ENCODE results near the gene ZBED3. TPM values are rescaled to one million over a fixed set of nuclear protein-coding genes. Genes with fewer than 3 reads are reported as not detected.

Gene ZBED3
- total and polyA plus RNA-seq, 9 of the 15 experiments (the other 6 are each of a cell fraction or from before 2014, with no cell fraction given), result 0.01 to 0.03 (median 0.01) TPM; not detected in 5

DNA sequence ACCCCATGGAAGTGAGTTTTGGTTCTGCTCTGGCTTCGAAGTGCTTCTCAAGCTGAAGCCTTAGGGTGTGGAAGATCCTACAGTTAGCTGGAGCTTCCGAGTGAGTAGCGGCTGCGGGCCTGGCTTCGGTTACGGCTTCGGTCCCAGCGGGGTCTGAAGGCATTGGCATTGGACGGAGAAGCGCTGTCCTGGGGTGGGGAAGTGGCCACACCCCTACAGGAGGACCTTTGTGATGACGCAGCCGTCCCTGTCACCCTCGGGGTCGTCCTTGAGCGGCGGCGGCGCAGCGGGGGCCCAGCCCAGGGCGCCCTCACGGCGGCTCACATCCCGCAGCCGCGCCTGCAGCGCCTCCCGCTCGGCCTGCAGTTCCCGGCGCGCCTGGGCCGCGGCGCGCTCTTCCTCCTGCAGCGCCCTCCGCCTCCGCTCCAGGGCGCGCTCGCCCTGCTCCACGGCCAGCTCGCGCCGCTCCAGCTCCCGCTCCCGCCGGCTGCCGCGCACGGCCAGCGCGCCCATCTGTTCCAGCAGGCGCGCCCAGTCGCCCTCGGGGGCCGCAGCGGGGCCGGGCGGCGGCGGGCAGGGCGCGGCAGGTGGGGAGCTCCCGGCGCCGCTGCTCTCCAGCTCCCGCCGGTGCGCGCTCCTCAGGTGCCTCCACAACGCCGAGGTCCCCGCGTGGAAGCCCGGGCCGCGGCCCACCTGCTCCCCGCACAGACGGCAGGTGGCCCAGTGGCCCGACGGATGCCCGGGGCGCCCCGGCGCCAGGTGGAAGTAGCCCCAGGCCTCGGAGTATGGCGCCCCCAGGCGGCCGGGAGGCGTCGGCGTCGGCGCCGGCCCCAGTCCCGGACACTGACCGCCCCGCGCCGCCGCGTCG lies 9.9 kb downstream of the ZBED3 start (continued):
- peak; percentile 13 for TF ChIP-seq RBM25 (IDR thresholded peaks at IDR 0.05; ENCODE audit: low read depth, low read length, severe bottlenecking)
- no peak for TF ChIP-seq ETV5 (CRISPR knock-in tag; IDR thresholded peaks at IDR 0.05; ENCODE audit: low read depth)
- peak; percentile 95 for TF ChIP-seq CTBP1 (IDR thresholded peaks at IDR 0.05; ENCODE audit: borderline replicate concordance)
- peak; percentile 44; the same call in 1 of the 2 replicates for TF ChIP-seq PHF8 (IDR thresholded peaks at IDR 0.05; ENCODE audit: borderline replicate concordance, low read length)
- TF ChIP-seq RBBP5 (IDR thresholded peaks at IDR 0.05; ENCODE audit: borderline replicate concordance, insufficient read depth, low read length, poor library complexity, severe bottlenecking), result peak; percentile 53
- TF ChIP-seq CXXC5 (CRISPR knock-in tag; IDR thresholded peaks at IDR 0.05), result peak; percentile 71
- TF ChIP-seq ZNF197 (CRISPR knock-in tag; IDR thresholded peaks at IDR 0.05; ENCODE audit: low read depth), result no peak
- TF ChIP-seq RCOR1 (IDR thresholded peaks at IDR 0.05; ENCODE audit: borderline replicate concordance in 1 of 2, low read depth in 2 of 2, low read length in 2 of 2), result peak in 1 of 2 experiments; percentile 20; a peak in 1 of 4 replicates
- peak; percentile 45 to 52; a peak in 3 of 4 replicates for TF ChIP-seq RAD21 (CRISPR knock-in tag; conservative IDR thresholded peaks at IDR 0.05 in 1 of 2, IDR thresholded peaks at IDR 0.05 in 1 of 2)
- TF ChIP-seq CREM (IDR thresholded peaks at IDR 0.05; ENCODE audit: low read depth), result peak; percentile 47
- TF ChIP-seq, protein P1, sequence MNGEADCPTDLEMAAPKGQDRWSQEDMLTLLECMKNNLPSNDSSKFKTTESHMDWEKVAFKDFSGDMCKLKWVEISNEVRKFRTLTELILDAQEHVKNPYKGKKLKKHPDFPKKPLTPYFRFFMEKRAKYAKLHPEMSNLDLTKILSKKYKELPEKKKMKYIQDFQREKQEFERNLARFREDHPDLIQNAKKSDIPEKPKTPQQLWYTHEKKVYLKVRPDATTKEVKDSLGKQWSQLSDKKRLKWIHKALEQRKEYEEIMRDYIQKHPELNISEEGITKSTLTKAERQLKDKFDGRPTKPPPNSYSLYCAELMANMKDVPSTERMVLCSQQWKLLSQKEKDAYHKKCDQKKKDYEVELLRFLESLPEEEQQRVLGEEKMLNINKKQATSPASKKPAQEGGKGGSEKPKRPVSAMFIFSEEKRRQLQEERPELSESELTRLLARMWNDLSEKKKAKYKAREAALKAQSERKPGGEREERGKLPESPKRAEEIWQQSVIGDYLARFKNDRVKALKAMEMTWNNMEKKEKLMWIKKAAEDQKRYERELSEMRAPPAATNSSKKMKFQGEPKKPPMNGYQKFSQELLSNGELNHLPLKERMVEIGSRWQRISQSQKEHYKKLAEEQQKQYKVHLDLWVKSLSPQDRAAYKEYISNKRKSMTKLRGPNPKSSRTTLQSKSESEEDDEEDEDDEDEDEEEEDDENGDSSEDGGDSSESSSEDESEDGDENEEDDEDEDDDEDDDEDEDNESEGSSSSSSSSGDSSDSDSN (IDR thresholded peaks at IDR 0.05; ENCODE audit: borderline replicate concordance in 1 of 2, low read depth in 2 of 2, low read length in 2 of 2), result peak; percentile 87 to 90; a peak in 3 of 4 replicates
- TF ChIP-seq NONO (IDR thresholded peaks at IDR 0.05; ENCODE audit: low read depth in 2 of 2, low read length in 1 of 2), result peak; percentile 33 to 37; a peak in 1 of 4 replicates
- TF ChIP-seq, protein P2, sequence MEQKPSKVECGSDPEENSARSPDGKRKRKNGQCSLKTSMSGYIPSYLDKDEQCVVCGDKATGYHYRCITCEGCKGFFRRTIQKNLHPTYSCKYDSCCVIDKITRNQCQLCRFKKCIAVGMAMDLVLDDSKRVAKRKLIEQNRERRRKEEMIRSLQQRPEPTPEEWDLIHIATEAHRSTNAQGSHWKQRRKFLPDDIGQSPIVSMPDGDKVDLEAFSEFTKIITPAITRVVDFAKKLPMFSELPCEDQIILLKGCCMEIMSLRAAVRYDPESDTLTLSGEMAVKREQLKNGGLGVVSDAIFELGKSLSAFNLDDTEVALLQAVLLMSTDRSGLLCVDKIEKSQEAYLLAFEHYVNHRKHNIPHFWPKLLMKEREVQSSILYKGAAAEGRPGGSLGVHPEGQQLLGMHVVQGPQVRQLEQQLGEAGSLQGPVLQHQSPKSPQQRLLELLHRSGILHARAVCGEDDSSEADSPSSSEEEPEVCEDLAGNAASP (IDR thresholded peaks at IDR 0.05), result no peak
- no peak for TF ChIP-seq ZNF668 (CRISPR knock-in tag; IDR thresholded peaks at IDR 0.05)
- peak; percentile 49 for TF ChIP-seq SIN3B (IDR thresholded peaks at IDR 0.05; ENCODE audit: low read depth)
- peak in 2 of 3 experiments; percentile 35 to 47 for TF ChIP-seq YY1 (IDR thresholded peaks at IDR 0.05; ENCODE audit: borderline replicate concordance in 1 of 3, control insufficient read depth in 1 of 3, extremely low read depth in 1 of 3, insufficient read depth in 3 of 3, insufficient read length in 1 of 3, insufficient replicate concordance in 2 of 3, low read depth in 1 of 3, low read length in 2 of 3)
- TF ChIP-seq, protein P3, sequence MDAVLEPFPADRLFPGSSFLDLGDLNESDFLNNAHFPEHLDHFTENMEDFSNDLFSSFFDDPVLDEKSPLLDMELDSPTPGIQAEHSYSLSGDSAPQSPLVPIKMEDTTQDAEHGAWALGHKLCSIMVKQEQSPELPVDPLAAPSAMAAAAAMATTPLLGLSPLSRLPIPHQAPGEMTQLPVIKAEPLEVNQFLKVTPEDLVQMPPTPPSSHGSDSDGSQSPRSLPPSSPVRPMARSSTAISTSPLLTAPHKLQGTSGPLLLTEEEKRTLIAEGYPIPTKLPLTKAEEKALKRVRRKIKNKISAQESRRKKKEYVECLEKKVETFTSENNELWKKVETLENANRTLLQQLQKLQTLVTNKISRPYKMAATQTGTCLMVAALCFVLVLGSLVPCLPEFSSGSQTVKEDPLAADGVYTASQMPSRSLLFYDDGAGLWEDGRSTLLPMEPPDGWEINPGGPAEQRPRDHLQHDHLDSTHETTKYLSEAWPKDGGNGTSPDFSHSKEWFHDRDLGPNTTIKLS (IDR thresholded peaks at IDR 0.05; ENCODE audit: borderline replicate concordance, low read depth), result peak; percentile 56; the same call in 1 of the 2 replicates
- peak; percentile 42; the same call in 1 of the 2 replicates for TF ChIP-seq SMC3 (conservative IDR thresholded peaks at IDR 0.05; ENCODE audit: insufficient read depth, low read depth, low read length)

Data from K562 (cell line).